Activated CD8-positive, alpha-beta T cell treated with anti-CD3 and anti-CD28 coated beads for 36 hours (primary cell): ENCODE measurements around the gene ZNF785. TPM values are rescaled to one million over a fixed set of nuclear protein-coding genes. Genes with fewer than 3 reads are reported as not detected.

Experiments
- ATAC-seq: fragments of 200-7000 bp; cut with Tn5 transposase; one replicate; pipeline ENCODE4 v1.10.0; 2021; ENCODE audit warnings: mild to moderate bottlenecking, moderate library complexity
- CTCF ChIA-PET: fragments of 350-600 bp; sonication (Branson Sonifier 250); formaldehyde crosslinking; loops from one replicate; lab custom pipeline; 2021; ENCODE audit warnings: antibody characterized with exemption; lab: Charles Lee
- POLR2A ChIA-PET: fragments of 350-600 bp; sonication (Branson Sonifier 250); formaldehyde crosslinking; loops from one replicate; lab custom pipeline; 2021; ENCODE audit warnings: antibody characterized with exemption; lab: Charles Lee
- DNase-seq: peaks from one replicate; pipeline ENCODE4 v3.0.0-alpha.2; 2020
- H3K27ac Mint-ChIP-seq: one replicate; pipeline ENCODE4 v1.8.0; 2021; ENCODE audit warnings: mild to moderate bottlenecking, mixed read lengths
- H3K27me3 Mint-ChIP-seq: one replicate; pipeline ENCODE4 v1.8.0; 2021; ENCODE audit warnings: mixed read lengths
- H3K36me3 Mint-ChIP-seq: one replicate; pipeline ENCODE4 v1.8.0; 2021; ENCODE audit warnings: low read depth, mixed read lengths
- H3K4me1 Mint-ChIP-seq: one replicate; pipeline ENCODE4 v1.8.0; 2021; ENCODE audit warnings: low read depth, mixed read lengths
- H3K4me3 Mint-ChIP-seq: one replicate; pipeline ENCODE4 v1.8.0; 2021; ENCODE audit warnings: mild to moderate bottlenecking, moderate library complexity, mixed read lengths
- H3K9me3 Mint-ChIP-seq: one replicate; pipeline ENCODE4 v1.8.0; 2021; ENCODE audit warnings: mixed read lengths
- intact Hi-C: fragments of 100-400 bp; cut with micrococcal nuclease; formaldehyde crosslinking; loops from one replicate; pipeline ENCODE4 v1.10.0; 2022
- total RNA-seq, 2 experiments: library from RNA; stranded (reverse); gene quantifications; one replicate each; pipeline ENCODE4 v1.2.3, GENCODE V29; 2021
- TF ChIP-seq, protein P1 (sequence below): fragments of 200-600 bp; IDR thresholded peaks from one replicate; pipeline ENCODE4 v1.8.0; 2022; ENCODE audit warnings: antibody characterized with exemption, mild to moderate bottlenecking

The ZNF785 gene
- total RNA-seq, 2 experiments from 2014 or later = 8.8 to 10.3 TPM

DNA sequence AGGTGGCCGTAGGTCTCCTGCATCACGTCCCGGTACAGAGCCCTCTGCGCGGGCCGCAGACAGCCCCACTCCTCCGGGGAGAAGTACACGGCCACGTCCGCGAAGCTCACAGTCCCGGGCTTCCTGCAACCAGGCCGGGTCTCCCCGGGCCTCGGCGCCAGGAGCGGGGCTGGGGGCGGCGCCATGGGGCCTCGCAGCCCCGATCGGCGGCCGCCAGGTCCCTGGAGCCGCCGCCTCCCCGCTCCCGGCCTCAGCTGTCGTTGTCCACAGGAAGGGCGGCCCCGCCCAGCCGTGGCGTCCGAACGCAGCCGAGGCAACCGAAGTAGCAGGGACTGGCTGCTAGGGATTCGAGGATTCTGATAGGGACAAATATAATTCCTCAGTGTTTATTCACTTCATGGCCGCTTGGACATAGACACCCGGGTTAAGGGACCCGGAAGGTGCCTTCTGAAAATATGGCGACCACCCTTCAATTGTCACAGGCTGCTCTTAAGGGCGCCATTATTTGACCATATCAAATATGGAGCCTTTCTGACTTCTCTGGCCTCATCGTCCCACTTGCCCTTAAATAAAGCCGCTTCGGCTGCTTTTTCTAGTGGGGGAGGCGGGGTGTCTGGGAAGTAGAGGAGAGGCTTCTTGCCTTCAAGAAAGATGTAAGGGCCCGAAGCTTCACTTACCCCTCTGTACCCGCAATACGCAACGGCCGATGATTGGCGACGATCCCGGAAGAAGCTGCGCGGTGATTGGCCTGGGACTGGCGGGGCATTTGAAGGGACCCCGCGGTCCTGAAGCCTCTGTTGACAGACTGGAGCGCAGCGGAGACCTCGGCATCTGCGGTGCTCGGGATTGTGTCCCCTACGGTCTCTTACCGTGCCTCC, 13.8 kb downstream of the ZNF785 start, which contains the start of gene ZNF688:
TSS of gene ZNF688 (minus strand) at position 270 of the 878 bp plus-strand sequence. CDS start at position 185, 85 bp downstream.
- Mint-ChIP-seq H3K4me3 (peak within 1 kb of the TSS; percentile 92), H3K36me3 (peaks cover 3% of the 10 kb centered on the region), H3K4me1 (peaks cover 43% of the 10 kb centered on the region), H3K9me3 (no peaks in the 10 kb centered on the region), H3K27me3 (no peaks in the 10 kb centered on the region), H3K27ac (peak within 1 kb of the TSS; percentile 93)
- DNase-seq (peak; percentile 96), ATAC-seq (peak; percentile 81)
- TF ChIP-seq, protein P1, sequence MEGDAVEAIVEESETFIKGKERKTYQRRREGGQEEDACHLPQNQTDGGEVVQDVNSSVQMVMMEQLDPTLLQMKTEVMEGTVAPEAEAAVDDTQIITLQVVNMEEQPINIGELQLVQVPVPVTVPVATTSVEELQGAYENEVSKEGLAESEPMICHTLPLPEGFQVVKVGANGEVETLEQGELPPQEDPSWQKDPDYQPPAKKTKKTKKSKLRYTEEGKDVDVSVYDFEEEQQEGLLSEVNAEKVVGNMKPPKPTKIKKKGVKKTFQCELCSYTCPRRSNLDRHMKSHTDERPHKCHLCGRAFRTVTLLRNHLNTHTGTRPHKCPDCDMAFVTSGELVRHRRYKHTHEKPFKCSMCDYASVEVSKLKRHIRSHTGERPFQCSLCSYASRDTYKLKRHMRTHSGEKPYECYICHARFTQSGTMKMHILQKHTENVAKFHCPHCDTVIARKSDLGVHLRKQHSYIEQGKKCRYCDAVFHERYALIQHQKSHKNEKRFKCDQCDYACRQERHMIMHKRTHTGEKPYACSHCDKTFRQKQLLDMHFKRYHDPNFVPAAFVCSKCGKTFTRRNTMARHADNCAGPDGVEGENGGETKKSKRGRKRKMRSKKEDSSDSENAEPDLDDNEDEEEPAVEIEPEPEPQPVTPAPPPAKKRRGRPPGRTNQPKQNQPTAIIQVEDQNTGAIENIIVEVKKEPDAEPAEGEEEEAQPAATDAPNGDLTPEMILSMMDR = no peak
- ChIA-PET POLR2A (interaction anchor here (0.6 to 3.3 kb wide), 28 partner anchors 9 to 609 kb away, joined by 3 to 42 read pairs (median 4); partner anchors contain the start of genes CD2BP2, DCTPP1, FUS and ITGAL), CTCF (interaction anchor here (0.7 to 2.6 kb wide), 12 partner anchors 10 to 207 kb away, joined by 3 to 22 read pairs (median 5); partner anchors contain the start of genes DCTPP1, ZNF747 and ZNF764)
- intact Hi-C loops = no loop called here

DNA sequence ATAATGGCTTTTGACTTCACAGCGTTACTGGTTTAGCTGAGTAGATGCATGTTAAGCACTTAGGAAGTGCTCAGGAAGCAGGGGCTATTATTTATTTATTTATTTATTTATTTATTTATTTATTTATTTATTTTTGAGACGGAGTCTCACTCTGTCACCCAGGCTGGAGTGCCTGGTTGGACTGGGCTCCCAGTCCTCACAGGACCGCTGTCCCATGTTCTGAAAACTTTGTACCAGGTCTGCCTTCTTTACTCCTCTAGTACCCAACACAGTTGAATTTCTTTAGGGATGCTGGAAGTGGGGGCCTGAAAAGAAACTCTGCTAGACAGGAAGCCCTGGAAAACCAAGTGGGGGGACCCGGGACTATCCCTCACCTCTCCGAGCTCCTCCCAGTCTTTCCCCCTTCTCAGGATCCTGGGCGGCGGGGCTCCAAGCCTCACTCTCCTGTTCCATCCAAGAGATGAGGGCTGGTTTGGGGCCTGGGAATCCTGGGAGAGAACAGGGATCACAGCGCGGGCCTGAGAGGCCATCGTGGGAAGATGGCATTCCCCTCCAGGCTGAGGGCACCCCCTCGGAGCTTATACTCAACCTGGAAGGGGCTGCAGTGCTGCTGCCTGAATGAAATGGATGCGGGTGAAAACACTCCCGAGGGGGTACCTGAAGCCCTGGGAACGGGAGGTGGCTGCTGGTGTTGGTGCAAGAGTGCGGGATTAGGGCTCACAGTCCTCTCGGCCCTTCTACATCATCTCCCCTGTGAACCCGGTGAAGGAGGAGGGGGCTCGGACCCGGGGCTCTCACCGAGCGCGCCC, 14.7 kb downstream of the ZNF785 start:
- no peak for ATAC-seq
- Mint-ChIP-seq H3K27ac (peak overlapping the region; percentile 91), H3K4me3 (peak overlapping the region; percentile 92), H3K36me3 (peaks cover 3% of the 10 kb centered on the region), H3K9me3 (no peaks in the 10 kb centered on the region), H3K27me3 (no peaks in the 10 kb centered on the region), H3K4me1 (peaks cover 45% of the 10 kb centered on the region)
- CTCF ChIA-PET = interaction anchor here (1.1 to 2.6 kb wide), 5 partner anchors 13 to 141 kb away, joined by 4 to 22 read pairs (median 12); partner anchors contain the start of genes DCTPP1, ZNF747 and ZNF764
- intact Hi-C loops = no loop called here
- TF ChIP-seq, protein P1 = no peak
- DNase-seq = no peak
- POLR2A ChIA-PET = interaction anchor here (0.6 to 3.3 kb wide), 19 partner anchors 8 to 609 kb away, joined by 3 to 42 read pairs (median 4); partner anchors contain the start of genes DCTPP1, FUS, ITGAL and ZNF747

DNA sequence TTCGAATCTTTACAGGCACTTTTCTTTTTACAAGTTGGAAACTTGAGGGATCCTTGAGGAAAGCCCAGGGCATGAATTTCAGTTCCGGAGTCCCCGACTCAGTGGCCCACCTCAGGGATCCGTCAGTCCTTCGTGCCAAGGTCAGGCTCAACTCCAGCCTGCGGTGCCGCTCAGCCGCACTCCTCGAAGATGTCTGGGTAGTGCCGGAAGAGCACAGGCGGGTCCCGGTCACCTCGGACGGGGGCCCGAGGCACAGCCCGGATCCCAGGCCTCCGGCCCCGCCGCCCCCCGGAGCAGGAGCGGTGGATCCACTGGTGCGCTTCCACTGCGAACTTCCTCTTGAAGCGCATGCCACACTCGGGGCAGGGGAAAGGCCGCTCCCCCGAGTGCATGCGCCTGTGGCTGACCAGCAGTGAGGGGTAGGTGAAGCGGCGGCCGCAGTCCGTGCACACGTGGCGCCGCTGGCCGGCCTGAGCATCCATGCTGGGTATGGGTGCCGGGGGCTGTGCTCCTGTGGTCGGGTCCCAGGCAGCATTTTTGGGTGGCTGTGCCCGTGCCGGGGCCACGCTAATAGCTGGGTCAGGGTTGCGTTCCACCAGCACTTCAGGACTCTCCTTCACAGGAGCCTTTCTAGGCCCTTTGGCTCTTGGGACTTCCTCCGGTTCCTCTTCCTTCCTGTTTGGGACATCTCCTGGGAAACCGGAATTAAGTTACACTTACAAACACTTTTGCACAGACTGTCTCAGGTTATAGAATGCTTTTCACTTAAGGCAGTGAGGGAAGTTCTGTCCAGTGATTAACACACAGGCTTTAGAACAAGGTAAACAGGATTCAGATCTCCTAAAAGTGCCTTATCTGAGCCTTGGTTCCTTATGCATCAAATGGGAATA, 15.5 kb downstream of the ZNF785 start:
- TF ChIP-seq, protein P1 = no peak
- Mint-ChIP-seq H3K36me3 (peaks cover 3% of the 10 kb centered on the region), H3K27ac (no peak overlapping the region), H3K4me1 (peaks cover 44% of the 10 kb centered on the region), H3K27me3 (no peaks in the 10 kb centered on the region), H3K4me3 (peak overlapping the region; percentile 92), H3K9me3 (no peaks in the 10 kb centered on the region)
- ATAC-seq (no peak), DNase-seq (no peak)
- intact Hi-C loops = no loop called here
- ChIA-PET CTCF (interaction anchor here (2.6 kb wide), 1 partner anchor 35 kb away, joined by 22 read pairs; the partner anchor contains the start of gene ZNF747), POLR2A (interaction anchor here (0.6 to 3.3 kb wide), 9 partner anchors 12 to 610 kb away, joined by 3 to 42 read pairs (median 4); partner anchors contain the start of genes DCTPP1, FUS, ZNF747 and ZNF764)

DNA sequence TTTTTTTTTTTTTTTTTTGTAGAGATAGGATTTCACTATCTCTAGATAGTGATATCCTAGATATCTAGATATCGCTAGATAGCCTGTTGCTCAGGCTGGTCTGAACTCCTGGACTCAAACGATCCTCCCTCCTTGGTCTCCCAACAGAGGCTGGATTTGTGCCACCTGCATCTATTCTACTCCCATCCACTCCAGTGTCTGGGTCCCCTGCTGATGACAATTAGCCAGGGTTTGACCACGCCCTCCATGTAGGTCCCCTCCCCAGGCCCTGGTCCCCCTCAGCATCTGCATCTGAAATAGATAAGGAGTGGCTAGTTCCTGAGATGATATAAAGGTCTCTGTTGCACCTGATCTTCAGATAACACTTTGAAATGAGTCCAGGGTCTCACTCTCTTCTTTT, 16.2 kb downstream of the ZNF785 start:
- ChIA-PET POLR2A (interaction anchor here (1.2 to 4.0 kb wide), 3 partner anchors 11 to 95 kb away, joined by 3 to 35 read pairs (median 27); partner anchors contain the start of genes ZNF747 and ZNF764), CTCF (interaction anchor here (1.2 to 2.7 kb wide), 2 partner anchors 11 to 35 kb away, joined by 4 to 16 read pairs; partner anchors contain the start of genes ZNF747 and ZNF764)
- DNase-seq (no peak), ATAC-seq (no peak)
- no peaks in the 10 kb centered on the region for H3K27me3 Mint-ChIP-seq
- H3K4me1 Mint-ChIP-seq = peaks cover 39% of the 10 kb centered on the region
- no peaks in the 10 kb centered on the region for H3K9me3 Mint-ChIP-seq
- H3K4me3 Mint-ChIP-seq = no peak overlapping the region
- no peak overlapping the region for H3K27ac Mint-ChIP-seq
- peaks cover 3% of the 10 kb centered on the region for H3K36me3 Mint-ChIP-seq
- intact Hi-C loops = no loop called here
- TF ChIP-seq, protein P1 = no peak
